ENCODE results near the gene RPL38.

The RPL38 gene

DNA sequence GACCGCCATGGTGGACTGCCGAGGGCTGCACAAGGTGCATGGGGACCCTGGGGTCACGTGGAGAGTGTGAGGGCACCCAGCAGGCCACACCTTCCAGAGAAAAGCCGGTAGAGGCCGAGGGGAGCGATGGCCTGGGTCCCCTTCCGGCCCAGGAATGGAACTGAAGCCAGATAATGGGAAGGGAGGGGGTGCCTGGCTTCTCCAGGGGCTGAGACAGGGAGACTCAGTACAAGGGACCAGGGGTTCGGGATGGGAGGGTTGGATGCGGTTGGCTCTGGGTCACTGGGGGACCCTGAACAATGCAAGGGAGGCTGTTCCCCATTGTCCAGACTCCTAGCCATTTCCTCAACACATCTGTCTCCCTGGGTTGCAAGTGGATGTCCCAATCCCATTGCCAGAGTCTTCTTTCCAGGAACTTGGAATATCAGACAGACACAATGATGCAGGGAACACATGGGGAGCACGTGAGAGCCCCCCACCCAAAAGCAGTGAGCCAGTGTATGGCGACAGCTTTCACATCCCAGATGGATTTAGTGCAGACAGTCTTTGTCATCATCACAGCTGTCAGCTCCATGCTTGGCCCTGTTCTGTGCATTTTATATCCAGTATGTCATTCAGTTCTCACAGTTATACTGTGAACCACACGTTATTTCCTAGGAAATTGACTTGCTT, 47.0 kb downstream of the RPL38 start:
- no peak for TF ChIP-seq RBAK (tag by site-specific recombination; IDR thresholded peaks at IDR 0.05)
- no peak for TF ChIP-seq ZNF677 (tag by site-specific recombination; IDR thresholded peaks at IDR 0.05)
- TF ChIP-seq, protein P1, sequence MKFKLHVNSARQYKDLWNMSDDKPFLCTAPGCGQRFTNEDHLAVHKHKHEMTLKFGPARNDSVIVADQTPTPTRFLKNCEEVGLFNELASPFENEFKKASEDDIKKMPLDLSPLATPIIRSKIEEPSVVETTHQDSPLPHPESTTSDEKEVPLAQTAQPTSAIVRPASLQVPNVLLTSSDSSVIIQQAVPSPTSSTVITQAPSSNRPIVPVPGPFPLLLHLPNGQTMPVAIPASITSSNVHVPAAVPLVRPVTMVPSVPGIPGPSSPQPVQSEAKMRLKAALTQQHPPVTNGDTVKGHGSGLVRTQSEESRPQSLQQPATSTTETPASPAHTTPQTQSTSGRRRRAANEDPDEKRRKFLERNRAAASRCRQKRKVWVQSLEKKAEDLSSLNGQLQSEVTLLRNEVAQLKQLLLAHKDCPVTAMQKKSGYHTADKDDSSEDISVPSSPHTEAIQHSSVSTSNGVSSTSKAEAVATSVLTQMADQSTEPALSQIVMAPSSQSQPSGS (tag by site-specific recombination; IDR thresholded peaks at IDR 0.05; ENCODE audit: low read depth): no peak
- no peak for TF ChIP-seq ZNF654 (tag by site-specific recombination; IDR thresholded peaks at IDR 0.05; ENCODE audit: low read depth)
- no peak for TF ChIP-seq ZIC2 (tag by site-specific recombination; IDR thresholded peaks at IDR 0.05)
- TF ChIP-seq TCF7L2 (IDR thresholded peaks at IDR 0.05; ENCODE audit: borderline replicate concordance, low read depth, low read length): no peak
- no peak for TF ChIP-seq ZSCAN30 (tag by site-specific recombination; IDR thresholded peaks at IDR 0.05)
- no peak for TF ChIP-seq ZBTB1 (tag by site-specific recombination; IDR thresholded peaks at IDR 0.05)
- no peak for TF ChIP-seq ZNF175 (tag by site-specific recombination; IDR thresholded peaks at IDR 0.05)
- TF ChIP-seq ZNF335 (tag by site-specific recombination; conservative IDR thresholded peaks at IDR 0.05): no peak
- no peak for TF ChIP-seq SP7 (tag by site-specific recombination; IDR thresholded peaks at IDR 0.05)

GRCh38 chr17:74251051-74251450, 47.6 kb downstream of the RPL38 start:
- Histone ChIP-seq H3K9me3 (ENCODE audit: control insufficient read depth, insufficient read depth, low read depth, low read length) (no peaks in the 10 kb centered on the region), H3K4me3 (ENCODE audit: low read depth, low read length) (no peak overlapping the region), H3K36me3 (ENCODE audit: control insufficient read depth in 2 of 2, insufficient read depth in 1 of 2, low read length in 2 of 2) (no peaks in the 10 kb centered on the region; a peak in 1 of 3 replicates), H3K27ac (ENCODE audit: extremely low read depth, low read depth, low read length) (no peak overlapping the region), H3K4me1 (ENCODE audit: control insufficient read depth, insufficient read depth, low read length) (no peaks in the 10 kb centered on the region)
- CTCF ChIA-PET: interaction anchor here (0.6 to 1.4 kb wide), 2 partner anchors 110 to 206 kb away, joined by 3 to 4 read pairs; partner anchors contain the start of gene BTBD17
- TF ChIP-seq ZFP69B (tag by site-specific recombination; IDR thresholded peaks at IDR 0.05) (no peak), ZIC2 (tag by site-specific recombination; IDR thresholded peaks at IDR 0.05) (no peak), AEBP2 (tag by site-specific recombination; IDR thresholded peaks at IDR 0.05; ENCODE audit: borderline replicate concordance) (no peak), EGR2 (tag by site-specific recombination; IDR thresholded peaks at IDR 0.05; ENCODE audit: low read depth) (no peak)
- TF ChIP-seq, protein P2, sequence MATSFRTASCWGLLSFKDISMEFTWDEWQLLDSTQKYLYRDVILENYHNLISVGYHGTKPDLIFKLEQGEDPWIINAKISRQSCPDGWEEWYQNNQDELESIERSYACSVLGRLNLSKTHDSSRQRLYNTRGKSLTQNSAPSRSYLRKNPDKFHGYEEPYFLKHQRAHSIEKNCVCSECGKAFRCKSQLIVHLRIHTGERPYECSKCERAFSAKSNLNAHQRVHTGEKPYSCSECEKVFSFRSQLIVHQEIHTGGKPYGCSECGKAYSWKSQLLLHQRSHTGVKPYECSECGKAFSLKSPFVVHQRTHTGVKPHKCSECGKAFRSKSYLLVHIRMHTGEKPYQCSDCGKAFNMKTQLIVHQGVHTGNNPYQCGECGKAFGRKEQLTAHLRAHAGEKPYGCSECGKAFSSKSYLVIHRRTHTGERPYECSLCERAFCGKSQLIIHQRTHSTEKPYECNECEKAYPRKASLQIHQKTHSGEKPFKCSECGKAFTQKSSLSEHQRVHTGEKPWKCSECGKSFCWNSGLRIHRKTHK (tag by site-specific recombination; IDR thresholded peaks at IDR 0.05): 0 out of 2 replicates have a peak, but pooled peaks have one; percentile 20
- TF ChIP-seq, protein P3, sequence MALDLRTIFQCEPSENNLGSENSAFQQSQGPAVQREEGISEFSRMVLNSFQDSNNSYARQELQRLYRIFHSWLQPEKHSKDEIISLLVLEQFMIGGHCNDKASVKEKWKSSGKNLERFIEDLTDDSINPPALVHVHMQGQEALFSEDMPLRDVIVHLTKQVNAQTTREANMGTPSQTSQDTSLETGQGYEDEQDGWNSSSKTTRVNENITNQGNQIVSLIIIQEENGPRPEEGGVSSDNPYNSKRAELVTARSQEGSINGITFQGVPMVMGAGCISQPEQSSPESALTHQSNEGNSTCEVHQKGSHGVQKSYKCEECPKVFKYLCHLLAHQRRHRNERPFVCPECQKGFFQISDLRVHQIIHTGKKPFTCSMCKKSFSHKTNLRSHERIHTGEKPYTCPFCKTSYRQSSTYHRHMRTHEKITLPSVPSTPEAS (tag by site-specific recombination; IDR thresholded peaks at IDR 0.05): peak; percentile 94
- POLR2A ChIA-PET: interaction anchor here (0.8 kb wide), 1 partner anchor 84 kb away, joined by 3 read pairs; no protein-coding TSS in a partner anchor

More for the DNA sequence above, 47.0 kb downstream of the RPL38 start:
- Histone ChIP-seq H3K36me3 (ENCODE audit: control insufficient read depth in 2 of 2, insufficient read depth in 1 of 2, low read length in 2 of 2) (no peaks in the 10 kb centered on the region; a peak in 1 of 3 replicates), H3K9me3 (ENCODE audit: control insufficient read depth, insufficient read depth, low read depth, low read length) (no peaks in the 10 kb centered on the region), H3K4me3 (ENCODE audit: low read depth, low read length) (no peak overlapping the region), H3K27ac (ENCODE audit: extremely low read depth, low read depth, low read length) (no peak overlapping the region), H3K4me1 (ENCODE audit: control insufficient read depth, insufficient read depth, low read length) (no peaks in the 10 kb centered on the region)
- POLR2A ChIA-PET: no interaction called here
- CTCF ChIA-PET: interaction anchor here (0.6 to 1.4 kb wide), 3 partner anchors 46 to 207 kb away, joined by 3 to 5 read pairs (median 3); partner anchors contain the start of gene GPR142

Measured in HEK293 (cell line).